ENCODE data around the gene DGKH.

The DGKH gene

GRCh38 chr13:42259515-42259914 is 211.1 kb downstream of the DGKH start:
- Histone ChIP-seq H3K27me3 (replicated peaks in 2 of 5; ENCODE audit: control insufficient read depth in 4 of 5, insufficient read depth in 5 of 5, low read length in 4 of 5) (no peaks in the 10 kb centered on the region), H3K4me3 (ENCODE audit: control insufficient read depth in 1 of 7, extremely low read depth in 1 of 7, insufficient read depth in 4 of 7, low read depth in 2 of 7, low read length in 6 of 7) (no peak overlapping the region), H3K36me3 (ENCODE audit: control insufficient read depth in 4 of 4, insufficient read depth in 4 of 4, low read length in 3 of 4) (no peaks in the 10 kb centered on the region), H3K27ac (ENCODE audit: insufficient read depth in 1 of 2, low read depth in 1 of 2, low read length in 2 of 2, poor library complexity in 1 of 2, severe bottlenecking in 2 of 2) (no peak overlapping the region), H3K4me1 (ENCODE audit: control extremely low read depth in 1 of 4, control insufficient read depth in 4 of 4, insufficient read depth in 4 of 4, low read length in 3 of 4) (no peaks in the 10 kb centered on the region), H3K9me3 (ENCODE audit: control extremely low read depth in 1 of 5, control insufficient read depth in 4 of 5, insufficient read depth in 2 of 5, low read depth in 1 of 5, low read length in 4 of 5) (no peaks in the 10 kb centered on the region)
- DNase-seq = no peak
- WGBS (ENCODE audit: insufficient coverage) = 96% methylated on average over 4 of the region's 4 CpGs
- ChIA-PET CTCF (no interaction called here), POLR2A (no interaction called here)

DNA sequence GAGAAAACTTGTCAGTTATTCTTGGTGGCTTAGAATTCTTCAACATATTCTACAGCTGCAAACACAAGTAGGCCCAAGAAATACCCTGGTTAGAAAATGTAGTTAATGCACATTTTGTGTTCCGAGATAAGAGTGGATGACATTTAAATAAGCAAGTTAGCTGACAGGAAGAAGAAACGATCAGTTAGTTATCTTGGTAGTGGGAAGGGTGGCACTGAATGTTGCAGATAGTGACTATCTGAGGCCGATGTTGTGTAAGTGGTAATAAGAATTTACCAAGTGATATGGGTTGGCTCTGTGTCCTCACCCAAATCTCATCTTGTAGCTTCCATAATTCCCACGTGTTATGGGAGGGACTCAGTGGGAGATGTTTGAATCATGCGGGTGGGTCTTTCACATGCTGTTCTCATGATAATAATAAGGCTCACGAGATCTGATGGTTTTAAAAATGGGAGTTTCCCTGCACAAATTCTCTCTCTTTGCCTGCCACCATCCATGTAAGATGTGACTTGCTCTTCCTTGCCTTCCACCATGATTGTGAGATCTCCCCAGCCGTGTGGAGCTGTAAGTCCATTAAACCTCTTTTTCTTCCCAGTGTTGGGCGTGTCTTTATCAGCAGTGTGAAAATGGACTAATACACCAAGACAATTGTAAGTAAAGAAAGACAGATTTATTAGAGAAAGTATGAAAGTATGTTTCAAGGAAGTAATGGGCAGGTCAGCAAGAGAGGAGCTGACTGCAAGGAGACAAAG is 212.6 kb downstream of the DGKH start:
- DNase-seq = no peak
- no peak overlapping the region for H3K27ac ChIP-seq (ENCODE audit: insufficient read depth in 1 of 2, low read depth in 1 of 2, low read length in 2 of 2, poor library complexity in 1 of 2, severe bottlenecking in 2 of 2)
- ChIA-PET CTCF (no interaction called here), POLR2A (no interaction called here)
- H3K9me3 ChIP-seq (ENCODE audit: control extremely low read depth in 1 of 5, control insufficient read depth in 4 of 5, insufficient read depth in 2 of 5, low read depth in 1 of 5, low read length in 4 of 5) = no peaks in the 10 kb centered on the region
- H3K27me3 ChIP-seq (replicated peaks in 2 of 5; ENCODE audit: control insufficient read depth in 4 of 5, insufficient read depth in 5 of 5, low read length in 4 of 5) = no peaks in the 10 kb centered on the region
- no peak overlapping the region for H3K4me3 ChIP-seq (ENCODE audit: control insufficient read depth in 1 of 7, extremely low read depth in 1 of 7, insufficient read depth in 4 of 7, low read depth in 2 of 7, low read length in 6 of 7)
- peaks cover 0 to 3% (median 0%) of the 10 kb centered on the region in 4 experiments for H3K4me1 ChIP-seq (ENCODE audit: control extremely low read depth in 1 of 4, control insufficient read depth in 4 of 4, insufficient read depth in 4 of 4, low read length in 3 of 4)
- no peaks in the 10 kb centered on the region for H3K36me3 ChIP-seq (ENCODE audit: control insufficient read depth in 4 of 4, insufficient read depth in 4 of 4, low read length in 3 of 4)
- 100% methylated on average over 2 of the region's 8 CpGs for WGBS (ENCODE audit: insufficient coverage)

DNA sequence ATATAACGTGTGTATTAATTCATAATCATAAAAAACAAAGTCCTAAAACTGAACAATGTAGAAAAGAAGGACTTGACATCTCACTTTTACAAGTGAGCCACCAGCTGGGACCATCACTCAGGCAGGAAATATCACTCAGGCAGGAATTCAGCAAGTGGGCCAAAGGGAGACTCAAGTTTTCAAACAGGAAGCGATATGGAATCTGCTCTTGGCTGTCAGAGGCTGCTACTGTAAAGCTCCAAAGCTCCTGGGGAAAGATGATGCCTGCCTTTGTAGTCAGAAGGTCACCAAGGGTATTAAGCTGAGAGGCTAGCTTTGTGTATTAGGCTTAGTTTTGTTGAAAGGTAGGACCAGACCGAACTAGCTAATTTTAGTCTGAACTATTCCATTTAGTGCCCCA is 218.0 kb downstream of the DGKH start:
- CTCF ChIA-PET = no interaction called here
- 75% methylated on average over 1 of the region's 3 CpGs for WGBS (ENCODE audit: insufficient coverage)
- no peaks in the 10 kb centered on the region for H3K27me3 ChIP-seq (replicated peaks in 2 of 5; ENCODE audit: control insufficient read depth in 4 of 5, insufficient read depth in 5 of 5, low read length in 4 of 5)
- H3K36me3 ChIP-seq (ENCODE audit: control insufficient read depth in 4 of 4, insufficient read depth in 4 of 4, low read length in 3 of 4) = no peaks in the 10 kb centered on the region
- no peaks in the 10 kb centered on the region for H3K9me3 ChIP-seq (ENCODE audit: control extremely low read depth in 1 of 5, control insufficient read depth in 4 of 5, insufficient read depth in 2 of 5, low read depth in 1 of 5, low read length in 4 of 5)
- no peak for DNase-seq
- no peak overlapping the region for H3K27ac ChIP-seq (ENCODE audit: insufficient read depth in 1 of 2, low read depth in 1 of 2, low read length in 2 of 2, poor library complexity in 1 of 2, severe bottlenecking in 2 of 2)
- POLR2A ChIA-PET = interaction anchor here (0.6 kb wide), 1 partner anchor 1500 kb away, joined by 3 read pairs; no protein-coding TSS in a partner anchor
- H3K4me1 ChIP-seq (ENCODE audit: control extremely low read depth in 1 of 4, control insufficient read depth in 4 of 4, insufficient read depth in 4 of 4, low read length in 3 of 4) = peaks cover 0 to 9% (median 2%) of the 10 kb centered on the region in 4 experiments
- no peak overlapping the region for H3K4me3 ChIP-seq (ENCODE audit: control insufficient read depth in 1 of 7, extremely low read depth in 1 of 7, insufficient read depth in 4 of 7, low read depth in 2 of 7, low read length in 6 of 7)

DNA sequence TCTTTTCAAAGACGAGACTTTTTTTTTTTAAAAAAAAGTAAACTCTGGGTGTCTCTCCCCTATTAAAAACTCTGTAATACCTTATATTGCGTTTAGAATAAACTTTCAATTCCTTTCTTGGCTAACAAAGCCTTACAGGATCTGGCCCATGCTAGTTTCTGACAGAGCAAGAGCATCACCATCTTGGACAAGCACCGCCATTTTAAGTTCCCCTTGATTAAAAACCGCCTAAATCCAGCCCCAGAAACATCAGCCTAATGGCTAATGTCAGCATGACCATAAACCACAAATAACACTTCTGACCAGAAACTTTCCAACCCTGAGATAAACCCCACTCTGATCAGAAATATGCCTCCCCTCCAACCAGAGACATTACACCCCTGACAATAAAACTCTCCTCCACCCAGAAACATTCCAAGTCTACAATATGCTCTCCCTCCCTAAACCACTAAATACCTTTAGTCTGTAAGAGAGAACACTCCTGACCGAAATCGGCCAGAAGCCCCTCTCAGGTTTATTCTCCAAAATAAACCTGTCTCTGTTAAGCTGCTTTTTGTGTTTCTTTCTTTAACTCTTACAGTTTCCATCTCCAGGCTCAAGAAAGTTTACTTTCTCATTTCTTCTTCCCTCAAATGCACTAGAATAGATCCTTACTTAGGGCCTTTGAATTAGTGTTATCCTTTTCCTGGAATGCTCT is 221.9 kb downstream of the DGKH start:
- no peak for DNase-seq
- POLR2A ChIA-PET = no interaction called here
- no peaks in the 10 kb centered on the region for H3K27me3 ChIP-seq (replicated peaks in 2 of 5; ENCODE audit: control insufficient read depth in 4 of 5, insufficient read depth in 5 of 5, low read length in 4 of 5)
- H3K36me3 ChIP-seq (ENCODE audit: control insufficient read depth in 4 of 4, insufficient read depth in 4 of 4, low read length in 3 of 4) = peaks cover 0 to under 1% (median 0%) of the 10 kb centered on the region in 4 experiments
- H3K4me1 ChIP-seq (ENCODE audit: control extremely low read depth in 1 of 4, control insufficient read depth in 4 of 4, insufficient read depth in 4 of 4, low read length in 3 of 4) = peaks cover 0 to 37% (median 14%) of the 10 kb centered on the region in 4 experiments
- no peaks in the 10 kb centered on the region for H3K9me3 ChIP-seq (ENCODE audit: control extremely low read depth in 1 of 5, control insufficient read depth in 4 of 5, insufficient read depth in 2 of 5, low read depth in 1 of 5, low read length in 4 of 5)
- no peak overlapping the region for H3K4me3 ChIP-seq (ENCODE audit: control insufficient read depth in 1 of 7, extremely low read depth in 1 of 7, insufficient read depth in 4 of 7, low read depth in 2 of 7, low read length in 6 of 7)
- no peak overlapping the region for H3K27ac ChIP-seq (ENCODE audit: insufficient read depth in 1 of 2, low read depth in 1 of 2, low read length in 2 of 2, poor library complexity in 1 of 2, severe bottlenecking in 2 of 2)
- WGBS (ENCODE audit: insufficient coverage) = 100% methylated on average over 6 of the region's 6 CpGs
- CTCF ChIA-PET = interaction anchor here (0.7 kb wide), 1 partner anchor 19 kb away, joined by 3 read pairs; no protein-coding TSS in a partner anchor

GRCh38 chr13:42270857-42271215 is 222.4 kb downstream of the DGKH start:
- Histone ChIP-seq H3K9me3 (ENCODE audit: control extremely low read depth in 1 of 5, control insufficient read depth in 4 of 5, insufficient read depth in 2 of 5, low read depth in 1 of 5, low read length in 4 of 5) (no peaks in the 10 kb centered on the region), H3K27me3 (replicated peaks in 2 of 5; ENCODE audit: control insufficient read depth in 4 of 5, insufficient read depth in 5 of 5, low read length in 4 of 5) (no peaks in the 10 kb centered on the region), H3K4me3 (ENCODE audit: control insufficient read depth in 1 of 7, extremely low read depth in 1 of 7, insufficient read depth in 4 of 7, low read depth in 2 of 7, low read length in 6 of 7) (peak overlapping the region in 5 of 7 experiments; percentile 56 to 81 (median 74)), H3K36me3 (ENCODE audit: control insufficient read depth in 4 of 4, insufficient read depth in 4 of 4, low read length in 3 of 4) (peaks cover 0 to 6% (median 0%) of the 10 kb centered on the region in 4 experiments), H3K4me1 (ENCODE audit: control extremely low read depth in 1 of 4, control insufficient read depth in 4 of 4, insufficient read depth in 4 of 4, low read length in 3 of 4) (peaks cover 0 to 37% (median 14%) of the 10 kb centered on the region in 4 experiments), H3K27ac (ENCODE audit: insufficient read depth in 1 of 2, low read depth in 1 of 2, low read length in 2 of 2, poor library complexity in 1 of 2, severe bottlenecking in 2 of 2) (peak overlapping the region in 1 of 2 experiments; percentile 86)
- DNase-seq = no peak
- POLR2A ChIA-PET = no interaction called here
- CTCF ChIA-PET = interaction anchor here (0.7 kb wide), 1 partner anchor 19 kb away, joined by 3 read pairs; no protein-coding TSS in a partner anchor
- WGBS (ENCODE audit: insufficient coverage) = 100% methylated on average over 6 of the region's 6 CpGs

DNA sequence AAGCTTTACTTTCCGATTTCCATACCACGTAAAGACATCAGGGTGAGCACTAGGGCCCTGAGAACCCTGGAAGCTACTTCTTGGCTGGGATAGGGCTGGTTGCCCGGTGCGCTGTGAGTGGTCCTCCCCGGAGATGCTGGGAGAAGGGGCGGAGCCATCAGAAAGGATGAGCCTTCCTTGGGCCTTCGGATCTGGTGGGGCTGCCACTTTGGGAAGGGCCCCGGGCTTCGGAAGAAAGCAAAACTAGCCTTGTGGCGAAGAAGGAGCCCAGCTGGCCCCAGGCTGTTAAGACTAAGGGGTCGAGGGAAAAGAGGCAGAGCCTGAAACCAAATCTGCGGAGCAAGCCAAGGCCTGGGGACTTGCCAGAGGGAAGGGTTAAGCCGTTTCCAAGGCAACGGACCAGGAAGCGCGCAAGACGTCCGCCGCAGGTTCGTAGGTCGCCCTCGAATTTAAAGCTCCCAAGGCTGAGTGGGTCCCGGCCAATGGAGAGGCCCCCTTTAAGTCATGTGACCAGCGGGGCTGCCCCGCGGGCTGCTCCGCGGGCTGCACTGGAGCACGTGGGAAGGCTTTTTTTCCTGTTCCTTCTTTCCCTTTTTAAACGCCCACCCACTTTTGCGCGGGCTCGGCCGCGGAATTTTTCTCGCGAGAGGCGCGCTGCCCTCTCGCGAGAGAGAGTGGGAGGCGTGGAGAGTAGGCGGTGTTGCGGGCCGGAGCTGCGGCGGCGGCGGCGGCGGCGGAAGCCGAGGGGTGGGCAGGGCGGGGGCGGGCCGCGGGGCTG is 223.1 kb downstream of the DGKH start:
- WGBS (ENCODE audit: insufficient coverage) = 12% methylated on average over 25 of the region's 57 CpGs
- Histone ChIP-seq H3K27ac (ENCODE audit: insufficient read depth in 1 of 2, low read depth in 1 of 2, low read length in 2 of 2, poor library complexity in 1 of 2, severe bottlenecking in 2 of 2) (peak overlapping the region; percentile 61 to 86), H3K27me3 (replicated peaks in 2 of 5; ENCODE audit: control insufficient read depth in 4 of 5, insufficient read depth in 5 of 5, low read length in 4 of 5) (no peaks in the 10 kb centered on the region), H3K9me3 (ENCODE audit: control extremely low read depth in 1 of 5, control insufficient read depth in 4 of 5, insufficient read depth in 2 of 5, low read depth in 1 of 5, low read length in 4 of 5) (no peaks in the 10 kb centered on the region), H3K4me1 (ENCODE audit: control extremely low read depth in 1 of 4, control insufficient read depth in 4 of 4, insufficient read depth in 4 of 4, low read length in 3 of 4) (peaks cover 0 to 37% (median 14%) of the 10 kb centered on the region in 4 experiments), H3K4me3 (ENCODE audit: control insufficient read depth in 1 of 7, extremely low read depth in 1 of 7, insufficient read depth in 4 of 7, low read depth in 2 of 7, low read length in 6 of 7) (peak overlapping the region; percentile 4 to 94 (median 81)), H3K36me3 (ENCODE audit: control insufficient read depth in 4 of 4, insufficient read depth in 4 of 4, low read length in 3 of 4) (peaks cover 0 to 6% (median 0%) of the 10 kb centered on the region in 4 experiments)
- ChIA-PET CTCF (interaction anchor here (0.7 kb wide), 1 partner anchor 20 kb away, joined by 3 read pairs; no protein-coding TSS in a partner anchor), POLR2A (interaction anchor here (0.7 kb wide), 1 partner anchor 1607 kb away, joined by 5 read pairs; no protein-coding TSS in a partner anchor)
- DNase-seq = peak; percentile 98 to 99 (median 99)
